SU-DHL-6 (cell line): ENCODE measurements around the gene GARNL3.

ENCODE experiments used
- CTCF ChIP-seq: fragments of 200-600 bp; sonication (generic); IDR thresholded peaks from one replicate; pipeline ENCODE4 v1.5.1; 2017; ENCODE audit warnings: antibody characterized with exemption, mild to moderate bottlenecking, low read length, moderate library complexity; ENCODE audit not compliant: insufficient read depth, poor library complexity, severe bottlenecking
- EZH2phosphoT487 ChIP-seq: fragments of 200-600 bp; sonication (generic), shearing (Covaris generic); conservative IDR thresholded peaks from 2 replicates; pipeline ENCODE4 v1.6.1; 2018; ENCODE audit warnings: mild to moderate bottlenecking, antibody characterized with exemption, low read length, moderate library complexity, mixed read lengths

GRCh38 chr9:127430415-127430814, 165.8 kb downstream of the GARNL3 start:
- no peak for TF ChIP-seq CTCF
- no peak for TF ChIP-seq EZH2phosphoT487
